Activated T-cell treated with anti-CD3 and anti-CD28 coated beads, Interleukin-2, amount 50 U/mL, for 72 hours (primary cell): Measurements from ENCODE around the gene ABCB7. TPM values are rescaled to one million over a fixed set of nuclear protein-coding genes. Genes with fewer than 3 reads are reported as not detected.
"Not testable (repeated sequence)": the region's sequence is repeated elsewhere in the genome, so short reads cannot be mapped to it uniquely, and the experiment has no call there.

Source experiments
- ATAC-seq, 2 donors: fragments of 150-1000 bp; cut with Tn5 transposase; replicated peaks in 1 of 2; 2 replicates each; pipeline ENCODE4 v1.10.0; 2021; ENCODE audit warnings: moderate library complexity in 2 of 2, mild to moderate bottlenecking in 1 of 2
- DNase-seq, 2 donors: peaks; one replicate each; pipeline ENCODE4 v3.0.0; 2021 to 2022; ENCODE audit warnings: mixed read lengths in 1 of 2
- H3K27ac Mint-ChIP-seq: one replicate; pipeline ENCODE4 v1.8.0; 2022; ENCODE audit warnings: mild to moderate bottlenecking, moderate library complexity, mixed read lengths
- H3K27me3 Mint-ChIP-seq: one replicate; pipeline ENCODE4 v1.8.0; 2022; ENCODE audit warnings: low read depth, mixed read lengths
- H3K36me3 Mint-ChIP-seq, 2 donors: one replicate each; pipeline ENCODE4 v1.8.0; 2022; ENCODE audit warnings: mixed read lengths in 2 of 2, mild to moderate bottlenecking in 1 of 2; ENCODE audit not compliant: insufficient read depth in 2 of 2
- H3K4me1 Mint-ChIP-seq: one replicate; pipeline ENCODE4 v1.8.0; 2022; ENCODE audit warnings: low read depth, mixed read lengths
- H3K4me3 Mint-ChIP-seq, 2 donors: one replicate each; pipeline ENCODE4 v1.8.0; 2022; ENCODE audit warnings: mild to moderate bottlenecking in 2 of 2, mixed read lengths in 2 of 2, moderate library complexity in 2 of 2
- H3K9me3 Mint-ChIP-seq, 2 donors: one replicate each; pipeline ENCODE4 v1.8.0; 2022; ENCODE audit warnings: mixed read lengths in 2 of 2
- total RNA-seq, 2 donors: library from RNA; stranded (reverse); gene quantifications; one replicate each; pipeline ENCODE4 v1.2.3, GENCODE V29; 2022

The ABCB7 gene
- total RNA-seq = 10 to 100 TPM; 44.0 to 53.2 TPM

DNA sequence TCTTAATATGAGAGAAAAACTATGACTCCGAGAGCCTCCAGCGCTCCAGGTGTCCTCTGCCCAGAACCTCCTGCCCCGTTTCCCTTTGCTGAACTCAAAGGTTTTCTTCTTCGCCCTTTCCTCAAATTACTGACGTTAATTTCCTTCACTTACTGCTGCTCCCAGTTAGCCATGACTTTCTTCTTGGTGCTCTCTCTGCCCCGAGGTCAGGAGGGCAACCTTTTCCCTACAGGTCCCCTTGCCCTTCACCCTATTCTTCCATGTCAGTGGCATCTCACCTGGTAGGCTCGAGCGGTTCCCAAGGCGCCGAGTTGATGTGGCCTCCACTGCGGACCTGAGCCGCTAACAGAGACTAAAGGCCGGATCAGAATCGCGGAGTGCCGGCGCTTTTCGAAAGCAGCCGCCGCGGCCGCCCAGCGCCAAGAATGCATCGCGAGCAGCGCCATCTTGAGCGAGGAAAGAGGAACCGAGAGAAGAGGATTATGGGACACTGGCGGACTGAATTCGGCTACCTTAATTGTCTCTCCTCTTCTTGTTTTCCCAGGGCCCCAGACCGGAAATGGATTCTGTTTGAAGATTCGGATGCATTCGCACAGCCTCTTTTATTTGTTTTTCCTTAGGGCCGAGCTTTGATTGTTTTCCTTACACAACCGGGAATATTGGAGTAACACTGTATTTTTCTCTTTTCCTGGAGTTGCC, at the start of gene ABCB7:
Gene ABCB7, minus strand, starts transcription at position 457 of the 699 bp plus-strand sequence. Its CDS starts 11 bp downstream, at position 446.
- H3K4me1 Mint-ChIP-seq = peaks cover 49% of the 10 kb centered on the region
- H3K36me3 Mint-ChIP-seq = peaks cover 0 to 5% of the 10 kb centered on the region in 2 donors
- ATAC-seq (peak; percentile 77), DNase-seq (peak; percentile 60 to 68)
- peak within 1 kb of the TSS; percentile 99 for H3K27ac Mint-ChIP-seq
- H3K27me3 Mint-ChIP-seq = no peaks in the 10 kb centered on the region
- H3K9me3 Mint-ChIP-seq = no peaks in the 10 kb centered on the region
- H3K4me3 Mint-ChIP-seq = peak within 1 kb of the TSS; percentile 91 to 92

DNA sequence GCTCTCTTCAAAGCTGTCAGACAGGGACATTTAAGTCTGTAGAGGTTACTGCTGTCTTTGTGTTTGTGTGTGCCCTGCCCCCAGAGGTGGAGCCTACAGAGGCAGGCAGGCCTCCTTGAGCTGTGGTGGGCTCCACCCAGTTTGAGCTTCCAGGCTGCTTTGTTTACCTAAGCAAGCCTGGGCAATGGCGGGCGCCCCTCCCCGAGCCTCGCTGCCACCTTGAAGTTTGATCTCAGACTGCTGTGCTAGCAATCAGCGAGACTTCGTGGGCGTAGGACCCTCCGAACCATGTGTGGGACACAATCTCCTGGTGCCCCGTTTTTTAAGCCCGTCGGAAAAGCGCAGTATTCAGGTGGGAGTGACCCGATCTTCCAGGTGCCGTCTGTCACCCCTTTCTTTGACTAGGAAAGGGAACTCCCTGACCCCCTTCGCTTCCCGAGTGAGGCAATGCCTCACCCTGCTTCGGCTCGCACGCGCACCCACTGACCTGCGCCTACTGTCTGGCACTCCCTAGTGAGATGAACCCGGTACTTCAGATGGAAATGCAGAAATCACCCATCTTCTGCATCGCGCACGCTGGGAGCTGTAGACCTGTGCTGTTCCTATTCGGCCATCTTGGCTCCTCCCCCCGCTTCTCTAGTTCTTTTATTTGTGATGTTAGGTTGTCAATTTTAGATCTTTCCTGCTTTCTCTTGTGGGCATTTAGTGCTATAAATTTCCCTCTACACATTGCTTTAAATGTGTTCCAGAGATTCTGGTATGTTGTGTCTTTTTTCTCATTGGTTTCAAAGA, 32.5 kb upstream of the ABCB7 start:
- peaks cover 45% of the 10 kb centered on the region for H3K27me3 Mint-ChIP-seq
- not testable (repeated sequence) for H3K27ac Mint-ChIP-seq, H3K36me3 Mint-ChIP-seq, DNase-seq, ATAC-seq, H3K9me3 Mint-ChIP-seq, H3K4me3 Mint-ChIP-seq, H3K4me1 Mint-ChIP-seq

GRCh38 chrX:75181721-75182120, 25.6 kb upstream of the ABCB7 start:
- no peaks in the 10 kb centered on the region for H3K9me3 Mint-ChIP-seq
- no peak for ATAC-seq
- DNase-seq = no peak
- peaks cover 7% of the 10 kb centered on the region for H3K27me3 Mint-ChIP-seq
- H3K36me3 Mint-ChIP-seq = no peaks in the 10 kb centered on the region
- no peaks in the 10 kb centered on the region for H3K4me1 Mint-ChIP-seq
- H3K4me3 Mint-ChIP-seq = no peak overlapping the region
- no peak overlapping the region for H3K27ac Mint-ChIP-seq

DNA sequence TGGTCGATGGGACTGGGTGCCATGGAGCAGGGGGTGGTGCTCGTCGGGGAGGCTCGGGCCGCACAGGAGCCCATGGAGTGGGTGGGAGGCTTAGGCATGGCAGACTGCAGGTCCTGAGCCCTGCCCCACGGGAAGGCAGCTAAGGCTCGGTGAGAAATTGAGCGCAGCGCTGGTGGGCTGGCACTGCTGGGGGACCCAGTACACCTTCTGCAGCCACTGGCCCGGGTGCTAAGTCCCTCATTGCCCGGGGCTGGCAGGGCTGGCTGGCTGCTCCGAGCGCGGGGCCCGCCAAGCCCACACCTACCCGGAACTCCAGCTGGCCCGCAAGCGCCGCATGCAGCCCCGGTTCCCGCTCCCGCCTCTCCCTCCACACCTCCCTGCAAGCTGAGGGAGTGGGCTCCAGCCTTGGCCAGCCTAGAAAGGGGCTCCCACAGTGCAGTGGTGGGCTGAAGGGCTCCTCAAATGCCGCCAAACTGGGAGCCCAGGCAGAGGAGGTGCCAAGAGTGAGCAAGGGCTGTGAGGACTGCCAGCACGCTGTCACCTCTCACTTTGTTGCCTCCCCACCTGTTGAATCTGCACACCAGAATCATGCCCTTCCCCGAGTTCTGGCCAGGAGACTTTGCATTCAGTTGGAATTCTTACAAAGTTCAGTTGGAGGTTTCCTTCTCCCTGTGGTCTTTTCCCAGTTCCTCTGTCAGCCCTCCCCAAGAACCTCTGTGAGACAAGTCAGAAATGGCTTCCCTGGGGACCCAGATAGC, 23.6 kb upstream of the ABCB7 start:
- not testable (repeated sequence) for ATAC-seq, H3K4me3 Mint-ChIP-seq, H3K9me3 Mint-ChIP-seq, H3K27ac Mint-ChIP-seq, H3K27me3 Mint-ChIP-seq, H3K4me1 Mint-ChIP-seq, H3K36me3 Mint-ChIP-seq, DNase-seq

GRCh38 chrX:75172257-75172890, 16.3 kb upstream of the ABCB7 start:
- ATAC-seq, H3K27ac Mint-ChIP-seq, H3K4me1 Mint-ChIP-seq, H3K36me3 Mint-ChIP-seq, DNase-seq, H3K9me3 Mint-ChIP-seq: not testable (repeated sequence)
- Mint-ChIP-seq H3K4me3 (peak overlapping the region; percentile 39 to 62), H3K27me3 (peaks cover 12% of the 10 kb centered on the region)

- peaks cover 49% of the 10 kb centered on the region for H3K4me1 Mint-ChIP-seq
- ATAC-seq = no peak
- H3K27me3 Mint-ChIP-seq = no peaks in the 10 kb centered on the region
- no peak overlapping the region for H3K27ac Mint-ChIP-seq
- H3K4me3 Mint-ChIP-seq = no peak overlapping the region
- no peak for DNase-seq
- H3K9me3 Mint-ChIP-seq = no peaks in the 10 kb centered on the region
- peaks cover 0 to 5% of the 10 kb centered on the region in 2 donors for H3K36me3 Mint-ChIP-seq
These were observed 2.0 kb upstream of the ABCB7 start for GRCh38 chrX:75158054-75158453.

DNA sequence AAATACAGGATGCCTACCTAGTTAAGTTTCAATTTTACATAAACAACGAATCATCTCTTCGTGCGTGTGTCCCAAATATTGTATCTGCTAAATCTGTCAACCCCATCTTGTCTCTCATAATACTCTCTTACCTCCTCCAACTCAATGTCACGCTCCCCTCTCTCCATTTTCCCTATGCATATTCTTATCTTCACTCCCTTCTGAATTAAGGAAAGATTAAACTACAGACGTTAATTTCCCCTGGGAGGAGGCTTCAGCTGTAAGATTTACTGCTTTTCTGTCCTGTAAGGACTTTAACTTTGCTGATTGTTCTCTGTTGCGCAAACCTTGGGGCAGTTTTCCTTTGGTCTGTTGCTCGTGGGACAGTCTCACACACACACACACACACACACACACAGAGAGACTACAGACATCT, 455 bp upstream of the ABCB7 start:
- peak in 1 of 2 donors; percentile 14 for ATAC-seq
- Mint-ChIP-seq H3K36me3 (peaks cover 0 to 5% of the 10 kb centered on the region in 2 donors), H3K27me3 (no peaks in the 10 kb centered on the region), H3K4me3 (peak overlapping the region; percentile 91 to 92), H3K27ac (peak overlapping the region; percentile 99), H3K9me3 (no peaks in the 10 kb centered on the region), H3K4me1 (peaks cover 49% of the 10 kb centered on the region)
- DNase-seq = peak in 1 of 2 donors; percentile 3

- Mint-ChIP-seq H3K4me1 (peaks cover 48% of the 10 kb centered on the region), H3K36me3 (peaks cover 0 to 5% of the 10 kb centered on the region in 2 donors), H3K27me3 (no peaks in the 10 kb centered on the region), H3K9me3 (no peaks in the 10 kb centered on the region), H3K27ac (peak overlapping the region; percentile 99), H3K4me3 (peak overlapping the region; percentile 91 to 92)
- DNase-seq = peak in 1 of 2 donors; percentile 6
- ATAC-seq = peak; percentile 62 to 68
These were observed 646 bp downstream of the ABCB7 start for GRCh38 chrX:75155447-75155826.

DNA sequence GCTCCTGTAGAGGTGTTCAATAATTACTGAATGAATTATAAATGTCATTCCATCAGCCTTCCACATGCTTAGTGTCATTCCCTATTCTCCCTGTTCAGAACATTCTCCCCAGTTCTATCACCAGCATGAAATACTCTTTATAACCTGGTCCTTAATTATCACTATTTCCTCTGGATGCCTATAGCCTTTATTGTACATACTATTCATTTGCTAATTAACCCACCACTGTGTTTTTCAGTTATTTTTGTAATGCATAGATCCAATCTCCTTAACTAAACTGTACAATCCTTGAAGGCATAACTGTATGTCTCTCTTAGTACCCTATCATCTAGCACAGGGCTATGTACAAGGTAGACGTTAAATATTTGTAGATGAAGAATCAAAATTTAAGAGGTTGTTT, 1.2 kb downstream of the ABCB7 start:
- peaks cover 42% of the 10 kb centered on the region for H3K4me1 Mint-ChIP-seq
- peak overlapping the region; percentile 99 for H3K27ac Mint-ChIP-seq
- peaks cover 0 to 5% of the 10 kb centered on the region in 2 donors for H3K36me3 Mint-ChIP-seq
- ATAC-seq (no peak), DNase-seq (no peak)
- H3K27me3 Mint-ChIP-seq = no peaks in the 10 kb centered on the region
- H3K4me3 Mint-ChIP-seq = peak overlapping the region; percentile 91 to 92
- no peaks in the 10 kb centered on the region for H3K9me3 Mint-ChIP-seq

DNA sequence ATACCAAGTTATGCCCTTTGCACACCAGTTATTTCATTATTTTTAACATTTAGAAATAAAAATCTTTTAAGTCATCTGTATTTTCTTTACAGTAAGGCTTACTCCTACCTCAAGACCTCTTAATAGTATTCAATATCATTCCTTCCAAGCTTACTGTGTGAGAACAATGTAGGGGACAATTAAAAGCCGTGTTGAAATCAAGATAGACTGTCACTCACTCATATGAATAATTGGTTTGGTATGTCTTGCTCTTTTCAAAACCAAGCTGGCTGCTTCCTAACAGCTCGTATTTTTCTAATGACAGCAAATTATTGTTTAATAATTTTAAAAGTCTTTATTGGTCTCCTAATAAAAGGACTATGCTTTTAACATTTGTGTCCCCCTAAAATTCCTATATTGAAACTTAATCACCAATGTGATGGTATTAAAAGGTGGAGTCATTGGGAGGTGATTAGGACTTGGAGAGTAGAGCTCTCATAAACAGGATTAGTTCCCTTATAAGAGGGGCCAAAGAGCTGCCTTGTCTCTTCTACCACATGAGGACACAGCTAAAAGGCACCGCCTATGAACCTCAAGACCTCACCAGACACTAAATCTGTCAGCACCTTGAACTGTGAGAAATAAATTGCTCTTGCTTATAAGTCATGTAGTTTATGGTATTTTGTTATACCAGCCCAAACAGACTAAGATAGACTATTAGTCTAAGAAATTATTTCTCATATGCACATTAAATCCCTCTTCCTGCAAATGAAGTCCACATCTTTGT, 4.1 kb downstream of the ABCB7 start:
- no peak for DNase-seq
- H3K27me3 Mint-ChIP-seq = no peaks in the 10 kb centered on the region
- no peak for ATAC-seq
- no peak overlapping the region for H3K27ac Mint-ChIP-seq
- H3K4me3 Mint-ChIP-seq = no peak overlapping the region
- H3K36me3 Mint-ChIP-seq = peaks cover 4 to 10% of the 10 kb centered on the region in 2 donors
- peaks cover 0 to 3% of the 10 kb centered on the region in 2 donors for H3K9me3 Mint-ChIP-seq
- peaks cover 15% of the 10 kb centered on the region for H3K4me1 Mint-ChIP-seq

- Mint-ChIP-seq H3K27me3 (no peaks in the 10 kb centered on the region), H3K9me3 (peaks cover 0 to 3% of the 10 kb centered on the region in 2 donors), H3K4me3 (no peak overlapping the region), H3K4me1 (peaks cover 18% of the 10 kb centered on the region), H3K27ac (no peak overlapping the region), H3K36me3 (peaks cover 6 to 10% of the 10 kb centered on the region in 2 donors)
- ATAC-seq (no peak), DNase-seq (no peak)
These were observed 6.4 kb downstream of the ABCB7 start for GRCh38 chrX:75149654-75150053.

- Mint-ChIP-seq H3K27ac (peak overlapping the region; percentile 38), H3K9me3 (peaks cover 2 to 3% of the 10 kb centered on the region in 2 donors), H3K27me3 (peaks cover 12% of the 10 kb centered on the region), H3K4me1 (peaks cover 32% of the 10 kb centered on the region), H3K4me3 (peak overlapping the region in 1 of 2 donors; percentile 41), H3K36me3 (peaks cover 4 to 12% of the 10 kb centered on the region in 2 donors)
- no peak for DNase-seq
- peak in 1 of 2 donors; percentile 40 for ATAC-seq
These were observed 23.4 kb downstream of the ABCB7 start for GRCh38 chrX:75132672-75133071.
